ENCODE results near the gene TRMT13.

GRCh38 chr1:100152271-100152670 is 19.3 kb downstream of the TRMT13 start:
- TF ChIP-seq CTCF (IDR thresholded peaks at IDR 0.05) (no peak), ZFX (IDR thresholded peaks at IDR 0.05; ENCODE audit: borderline replicate concordance) (no peak)
